H9 (cell line): ENCODE data around the gene SPATA31E1. TPM values are rescaled to one million over a fixed set of nuclear protein-coding genes. Genes with fewer than 3 reads are reported as not detected.

Source experiments
- DNase-seq: peaks from one replicate; pipeline ENCODE4 v3.0.0-alpha.2; 2017
- H2AFZ ChIP-seq: one replicate; pipeline ENCODE4 v1.6.1; 2013; ENCODE audit warnings: mild to moderate bottlenecking, low read length, control low read depth, moderate library complexity
- H2AK5ac ChIP-seq: 2 replicates; pipeline ENCODE4 v1.6.1; 2013; ENCODE audit warnings: low read length, control low read depth, mixed read lengths; ENCODE audit not compliant: insufficient read length
- H2BK120ac ChIP-seq: one replicate; pipeline ENCODE4 v1.6.1; 2013; ENCODE audit warnings: low read depth, mild to moderate bottlenecking, low read length, control low read depth, inconsistent platforms; ENCODE audit not compliant: poor library complexity, severe bottlenecking
- H2BK12ac ChIP-seq: 2 replicates; pipeline ENCODE4 v1.6.1; 2013; ENCODE audit warnings: low read length, control low read depth, mixed read lengths, low read depth; ENCODE audit not compliant: insufficient read length
- H2BK15ac ChIP-seq: 2 replicates; pipeline ENCODE4 v1.6.1; 2013; ENCODE audit warnings: low read depth, low read length, control low read depth
- H2BK20ac ChIP-seq: one replicate; pipeline ENCODE4 v1.6.1; 2013; ENCODE audit warnings: low read depth, mild to moderate bottlenecking, low read length, control low read depth, inconsistent platforms; ENCODE audit not compliant: poor library complexity, severe bottlenecking
- H2BK5ac ChIP-seq: 2 replicates; pipeline ENCODE4 v1.6.1; 2013; ENCODE audit warnings: low read length, control low read depth, mixed read lengths; ENCODE audit not compliant: insufficient read length
- H3K14ac ChIP-seq: 2 replicates; pipeline ENCODE4 v1.6.1; 2013; ENCODE audit warnings: low read length, control low read depth; ENCODE audit not compliant: insufficient read depth
- H3K18ac ChIP-seq: 2 replicates; pipeline ENCODE4 v1.6.1; 2013; ENCODE audit warnings: low read depth, mild to moderate bottlenecking, mixed read lengths, low read length, control low read depth; ENCODE audit not compliant: insufficient read length
- H3K23ac ChIP-seq: 2 replicates; pipeline ENCODE4 v1.6.1; 2013; ENCODE audit warnings: low read length, control low read depth, mixed read lengths, low read depth; ENCODE audit not compliant: insufficient read length
- H3K23me2 ChIP-seq: 2 replicates; pipeline ENCODE4 v1.6.1; 2013; ENCODE audit warnings: low read depth, mild to moderate bottlenecking, mixed read lengths, low read length, control low read depth; ENCODE audit not compliant: insufficient read length, poor library complexity, severe bottlenecking
- H3K27ac ChIP-seq: 2 replicates; pipeline ENCODE4 v1.5.1; 2013; ENCODE audit warnings: low read length, control low read depth, mixed read lengths, low read depth; ENCODE audit not compliant: insufficient read length
- H3K27me3 ChIP-seq: 2 replicates; pipeline ENCODE4 v1.6.1; 2013; ENCODE audit warnings: low read length, control low read depth, inconsistent platforms; ENCODE audit not compliant: insufficient read depth
- H3K4ac ChIP-seq: 2 replicates; pipeline ENCODE4 v1.6.1; 2013; ENCODE audit warnings: low read depth, mild to moderate bottlenecking, control low read depth, inconsistent platforms, low read length, moderate library complexity
- H3K4me1 ChIP-seq: 2 replicates; pipeline ENCODE4 v1.6.1; 2013; ENCODE audit warnings: low read length, control low read depth, inconsistent platforms; ENCODE audit not compliant: insufficient read depth
- H3K4me2 ChIP-seq: 2 replicates; pipeline ENCODE4 v1.6.1; 2013; ENCODE audit warnings: low read length, control low read depth, mixed read lengths; ENCODE audit not compliant: insufficient read length, insufficient read depth
- H3K56ac ChIP-seq: 2 replicates; pipeline ENCODE4 v1.6.1; 2013; ENCODE audit warnings: low read depth, mild to moderate bottlenecking, mixed read lengths, low read length, control low read depth; ENCODE audit not compliant: insufficient read length
- H3K79me1 ChIP-seq: 2 replicates; pipeline ENCODE4 v1.6.1; 2013; ENCODE audit warnings: low read depth, mild to moderate bottlenecking, moderate library complexity, low read length, control low read depth, inconsistent platforms; ENCODE audit not compliant: insufficient read depth, poor library complexity, severe bottlenecking
- H3K79me2 ChIP-seq: 2 replicates; pipeline ENCODE4 v1.6.1; 2013; ENCODE audit warnings: low read length, control low read depth, inconsistent platforms; ENCODE audit not compliant: insufficient read depth
- H3K9ac ChIP-seq: 2 replicates; pipeline ENCODE4 v1.6.1; 2013; ENCODE audit warnings: low read length, control low read depth, mixed read lengths; ENCODE audit not compliant: insufficient read length; ENCODE audit errors: extremely low read depth
- H3K9me3 ChIP-seq: one replicate; pipeline ENCODE4 v1.6.1; 2013; ENCODE audit warnings: low read depth, low read length, inconsistent platforms; ENCODE audit not compliant: control insufficient read depth
- H3T11ph ChIP-seq: one replicate; pipeline ENCODE4 v1.6.1; 2013; ENCODE audit warnings: mild to moderate bottlenecking, low read length, control low read depth, inconsistent platforms
- H4K20me1 ChIP-seq: one replicate; pipeline ENCODE4 v1.6.1; 2013; ENCODE audit not compliant: control insufficient read depth, insufficient read length, insufficient read depth
- H4K5ac ChIP-seq: 2 replicates; pipeline ENCODE4 v1.6.1; 2013; ENCODE audit warnings: low read depth, mild to moderate bottlenecking, mixed read lengths, low read length, control low read depth; ENCODE audit not compliant: insufficient read length
- H4K8ac ChIP-seq: replicated peaks from 2 replicates; pipeline ENCODE4 v1.6.1; 2013; ENCODE audit warnings: low read length, control low read depth, mixed read lengths, low read depth; ENCODE audit not compliant: insufficient read length
- H4K91ac ChIP-seq: 2 replicates; pipeline ENCODE4 v1.6.1; 2013; ENCODE audit warnings: low read depth, mild to moderate bottlenecking, moderate library complexity, mixed read lengths, low read length, control low read depth; ENCODE audit not compliant: insufficient read length
- H3K27ac Mint-ChIP-seq, 3 experiments: 2 replicates in 2 of 3; 3 replicates in 1 of 3; pipeline ENCODE4 v1.8.0; 2020 to 2021; ENCODE audit warnings: mixed read lengths in 3 of 3, mild to moderate bottlenecking in 1 of 3, moderate library complexity in 1 of 3
- H3K27me3 Mint-ChIP-seq: 2 replicates; pipeline ENCODE4 v1.8.0; 2021; ENCODE audit warnings: low read depth, mild to moderate bottlenecking, moderate library complexity, mixed read lengths
- H3K36me3 Mint-ChIP-seq, 3 experiments: 2 replicates in 2 of 3; 3 replicates in 1 of 3; pipeline ENCODE4 v1.8.0; 2020 to 2021; ENCODE audit warnings: low read depth in 3 of 3, mixed read lengths in 3 of 3; ENCODE audit not compliant: insufficient read depth in 1 of 3
- H3K4me1 Mint-ChIP-seq, 2 experiments: 2 replicates each; pipeline ENCODE4 v1.8.0; 2020; ENCODE audit warnings: mixed read lengths in 2 of 2
- H3K4me3 Mint-ChIP-seq, 2 experiments: 2 replicates in 1 of 2; 3 replicates in 1 of 2; pipeline ENCODE4 v1.8.0; 2020 to 2021; ENCODE audit warnings: mild to moderate bottlenecking in 2 of 2, mixed read lengths in 2 of 2, moderate library complexity in 1 of 2
- H3K9me3 Mint-ChIP-seq, 2 experiments: 2 replicates in 1 of 2; 3 replicates in 1 of 2; pipeline ENCODE4 v1.8.0; 2020; ENCODE audit warnings: mild to moderate bottlenecking in 2 of 2, mixed read lengths in 2 of 2, moderate library complexity in 1 of 2
- CTCF ChIP-seq: fragments of 200-600 bp; sonication (generic); conservative IDR thresholded peaks from 3 replicates; pipeline ENCODE4 v1.8.0; 2021; ENCODE audit warnings: antibody characterized with exemption, mild to moderate bottlenecking
- WGBS: extraction: QIAGEN DNeasy Blood & Tissue Kit; methylation state at CpG from one replicate; pipeline ENCODE4 v1.1.7; 2013; ENCODE audit warnings: missing lambda C conversion rate, low lambda C conversion rate, mixed read lengths; ENCODE audit not compliant: insufficient read length; ENCODE audit errors: extremely low coverage; 5-methylcytosine and 5-hydroxymethylcytosine counted together
- total RNA-seq: library from RNA; stranded (reverse); gene quantifications from 2 replicates; pipeline ENCODE4 v1.2.1, GENCODE V29; 2021

The SPATA31E1 gene
- total RNA-seq, 1 experiment from 2014 or later: 0.09 TPM

- H3K14ac ChIP-seq: no peak overlapping the region
- Mint-ChIP-seq H3K4me3 (no peak overlapping the region), H3K9me3 (peaks cover 0 to 2% of the 10 kb centered on the region in 2 experiments; a peak in 1 of 5 replicates), H3K27ac (peak overlapping the region in 1 of 3 experiments; percentile 48; a peak in 2 of 7 replicates), H3K27me3 (peaks cover 4% of the 10 kb centered on the region; the same call in 1 of the 2 replicates), H3K4me1 (no peaks in the 10 kb centered on the region), H3K36me3 (no peaks in the 10 kb centered on the region; a peak in 1 of 7 replicates)
- H4K8ac ChIP-seq: no peak overlapping the region
- no peak overlapping the region for H2AK5ac ChIP-seq
- no peak for TF ChIP-seq CTCF
- H4K5ac ChIP-seq: no peak overlapping the region
- H3K56ac ChIP-seq: no peak overlapping the region
- no peaks in the 10 kb centered on the region for H3K4me1 ChIP-seq
- no peaks in the 10 kb centered on the region for H3K79me1 ChIP-seq
- H3K9me3 ChIP-seq: no peaks in the 10 kb centered on the region
- H3K4ac ChIP-seq: no peak overlapping the region
- no peak overlapping the region for H2BK20ac ChIP-seq
- H2BK120ac ChIP-seq: no peak overlapping the region
- H2BK12ac ChIP-seq: no peak overlapping the region
- no peaks in the 10 kb centered on the region for H3K23me2 ChIP-seq
- no peak overlapping the region for H3K9ac ChIP-seq
- H3K27me3 ChIP-seq: no peaks in the 10 kb centered on the region
- no peak overlapping the region for H3K4me2 ChIP-seq
- H3K27ac ChIP-seq: no peak overlapping the region
- H2BK5ac ChIP-seq: no peak overlapping the region
- no peak overlapping the region for H2BK15ac ChIP-seq
- no CpG with 5 or more reads among the region's 12 CpGs for WGBS
- H3K23ac ChIP-seq: no peak overlapping the region
- no peak overlapping the region for H3T11ph ChIP-seq
- no peak for DNase-seq
- H4K20me1 ChIP-seq: no peaks in the 10 kb centered on the region
- H4K91ac ChIP-seq: no peak overlapping the region
- H3K18ac ChIP-seq: no peak overlapping the region
- no peaks in the 10 kb centered on the region for H3K79me2 ChIP-seq
- no peak overlapping the region for H2AFZ ChIP-seq
These were observed 6.6 kb downstream of the SPATA31E1 start for GRCh38 chr9:87889065-87889881.
